ENCODE results near the gene BTBD8.

Gene BTBD8

DNA sequence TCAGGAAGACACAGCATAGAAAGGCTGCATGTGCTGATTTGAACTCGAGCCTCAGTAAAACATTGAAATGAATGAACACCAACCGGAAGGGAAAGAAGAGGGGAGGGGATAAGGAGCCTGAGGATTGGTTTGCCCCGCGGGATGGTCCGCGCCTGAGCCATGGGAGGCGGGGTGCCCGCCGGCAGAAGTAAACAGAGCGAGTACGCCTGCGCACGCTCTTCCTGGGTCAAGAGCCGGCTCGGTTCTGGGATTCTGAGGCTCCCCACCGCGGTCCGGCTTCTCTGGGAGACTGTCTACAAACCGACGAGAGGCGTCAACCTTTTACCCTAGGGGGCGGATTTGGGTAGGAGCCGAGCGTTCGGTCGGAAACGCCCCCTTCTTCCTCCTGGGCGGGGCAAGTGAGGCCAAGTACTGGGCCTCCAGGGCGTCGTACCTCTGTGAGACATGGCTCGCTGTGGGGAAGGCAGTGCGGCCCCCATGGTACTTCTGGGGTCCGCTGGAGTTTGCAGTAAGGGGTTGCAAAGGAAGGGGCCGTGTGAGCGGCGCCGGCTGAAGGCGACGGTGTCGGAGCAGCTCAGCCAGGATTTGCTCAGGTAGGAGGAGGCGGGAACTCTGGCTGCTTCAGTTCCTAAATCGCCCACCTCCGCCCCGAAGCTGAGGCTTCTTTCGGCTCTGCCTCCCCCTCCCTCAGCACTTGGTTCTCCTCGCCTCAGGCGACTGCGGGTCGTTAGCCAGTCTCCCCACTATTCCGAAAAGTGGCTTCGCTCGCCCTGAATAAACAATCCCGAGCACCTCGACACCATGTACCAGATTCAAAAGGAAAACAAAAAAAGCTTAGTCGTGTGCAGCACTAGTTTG is at the start of gene BTBD8:
BTBD8 (plus strand) TSS at position 218 of the 858 bp plus-strand sequence; CDS start at position 445, 227 bp downstream.
- H3K27ac ChIP-seq: peak within 1 kb of the TSS; percentile 79

GRCh38 chr1:92030656-92031107 is 49.5 kb upstream of the BTBD8 start:
- TF ChIP-seq CTCF (conservative IDR thresholded peaks at IDR 0.05): no peak
- H3K27ac ChIP-seq: peak overlapping the region; percentile 72

More for the DNA sequence above, at the start of gene BTBD8:
- TF ChIP-seq CTCF (conservative IDR thresholded peaks at IDR 0.05): no peak

- TF ChIP-seq CTCF (conservative IDR thresholded peaks at IDR 0.05): no peak
- no peak overlapping the region for H3K27ac ChIP-seq
Observed at GRCh38 chr1:92031281-92032110, 48.6 kb upstream of the BTBD8 start.

DNA sequence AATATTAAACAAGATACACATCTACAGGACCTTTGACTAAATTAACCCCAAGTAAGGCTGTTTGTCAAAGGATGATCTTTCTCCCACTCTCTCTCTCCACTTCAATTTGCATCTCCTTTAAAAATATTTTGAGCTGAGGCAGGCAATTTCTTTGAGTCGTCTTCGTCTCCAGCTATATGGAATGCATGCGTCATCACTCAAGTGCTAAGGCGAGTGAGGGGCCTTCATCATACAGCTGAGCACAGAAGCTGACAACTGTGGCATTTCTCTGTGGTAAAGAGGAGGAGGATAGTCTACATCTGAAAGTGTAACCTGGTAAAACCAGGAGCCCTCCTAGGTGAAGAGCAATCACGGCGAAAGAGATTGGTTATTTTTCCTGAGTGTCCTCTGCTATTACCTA is 42.7 kb upstream of the BTBD8 start:
- H3K27ac ChIP-seq: no peak overlapping the region
- no peak for TF ChIP-seq CTCF (conservative IDR thresholded peaks at IDR 0.05)

DNA sequence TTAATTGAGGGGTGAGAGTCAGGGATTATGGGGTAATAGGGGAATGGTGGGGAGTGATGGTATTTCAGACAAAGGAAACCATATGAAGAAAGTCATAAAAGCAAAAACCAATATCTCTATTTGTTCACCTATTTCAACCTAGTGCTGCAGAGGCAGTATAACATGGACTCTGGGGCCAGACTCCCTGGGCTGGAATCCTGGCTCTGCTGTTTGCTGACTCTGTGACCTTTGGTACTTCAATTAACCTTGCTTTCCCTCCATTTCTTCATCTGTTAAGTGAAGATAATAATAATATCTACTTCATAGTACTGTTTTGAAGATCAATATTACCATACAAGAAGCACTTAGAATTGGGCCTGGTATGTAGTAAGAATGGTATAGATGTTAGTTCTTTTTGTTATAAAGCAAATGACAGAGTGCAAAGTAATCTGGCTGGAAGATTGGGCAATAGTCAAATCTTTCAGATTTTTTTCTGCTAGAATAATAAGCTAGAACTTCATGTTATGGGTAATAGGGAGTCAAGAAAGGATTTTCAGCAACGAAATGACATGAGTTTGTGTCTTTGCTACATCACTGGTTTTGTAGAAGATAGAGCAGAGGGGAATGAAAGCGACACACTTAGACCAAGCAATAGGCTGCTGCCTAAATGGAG is 41.3 kb upstream of the BTBD8 start:
- H3K27ac ChIP-seq: no peak overlapping the region
- TF ChIP-seq CTCF (conservative IDR thresholded peaks at IDR 0.05): no peak

GRCh38 chr1:92040971-92041370 is 39.2 kb upstream of the BTBD8 start:
- H3K27ac ChIP-seq: no peak overlapping the region
- no peak for TF ChIP-seq CTCF (conservative IDR thresholded peaks at IDR 0.05)

DNA sequence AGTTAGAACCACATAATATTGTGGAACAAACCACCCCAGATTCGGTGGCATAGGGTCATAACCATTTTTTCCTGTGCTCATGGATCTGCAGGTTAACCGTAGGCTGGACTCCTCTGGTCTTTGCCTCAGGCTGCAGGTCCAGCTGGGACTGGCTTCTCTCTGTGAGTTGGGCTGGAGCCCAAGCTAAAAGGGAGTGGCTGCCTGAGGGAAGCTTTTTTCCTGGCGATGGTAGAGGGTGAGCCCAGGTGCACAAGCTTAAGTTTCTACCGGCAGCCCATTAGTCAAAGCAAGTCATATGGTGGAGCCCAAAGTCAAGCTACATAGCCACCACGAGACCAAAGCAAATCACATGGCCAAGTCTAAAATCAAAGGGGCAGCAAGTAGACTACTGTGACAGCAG is 36.5 kb upstream of the BTBD8 start:
- H3K27ac ChIP-seq: no peak overlapping the region
- no peak for TF ChIP-seq CTCF (conservative IDR thresholded peaks at IDR 0.05)
